Loucy (cell line): ENCODE measurements around the gene SLC43A2.
A peak's percentile ranks its signal among the peaks of the same experiment; 100 is the strongest.

Source experiments
- H2AFZ ChIP-seq: fragments of 200-600 bp; sonication (generic); 2 replicates; pipeline ENCODE4 v1.6.0; 2016; ENCODE audit warnings: antibody characterized with exemption, mild to moderate bottlenecking, low read length, moderate library complexity
- H3F3A ChIP-seq: fragments of 200-600 bp; 2 replicates; pipeline ENCODE4 v1.6.0; 2016; ENCODE audit warnings: antibody characterized with exemption, low read depth, mild to moderate bottlenecking
- H3K27me3 ChIP-seq: fragments of 200-600 bp; sonication (generic); 2 replicates; pipeline ENCODE4 v1.6.1; 2014; ENCODE audit warnings: low read length, mild to moderate bottlenecking; ENCODE audit not compliant: insufficient read depth, poor library complexity, severe bottlenecking
- H3K36me3 ChIP-seq: fragments of 200-600 bp; sonication (generic); 2 replicates; pipeline ENCODE4 v1.6.1; 2016; ENCODE audit warnings: low read length; ENCODE audit not compliant: insufficient read depth
- H3K4me1 ChIP-seq: fragments of 200-600 bp; sonication (generic); 2 replicates; pipeline ENCODE4 v1.5.1; 2014; ENCODE audit warnings: low read length, mild to moderate bottlenecking; ENCODE audit not compliant: insufficient read depth, poor library complexity, severe bottlenecking
- H3K4me2 ChIP-seq: fragments of 200-600 bp; sonication (generic); 2 replicates; pipeline ENCODE4 v1.6.0; 2014; ENCODE audit warnings: antibody characterized with exemption, low read length, low read depth, mild to moderate bottlenecking; ENCODE audit not compliant: poor library complexity, severe bottlenecking
- H3K4me3 ChIP-seq: fragments of 200-600 bp; sonication (generic); 2 replicates; pipeline ENCODE4 v1.5.1; 2014; ENCODE audit warnings: low read length, mild to moderate bottlenecking, mixed read lengths; ENCODE audit not compliant: poor library complexity, severe bottlenecking
- H3K79me2 ChIP-seq: fragments of 200-600 bp; sonication (generic); 2 replicates; pipeline ENCODE4 v1.6.1; 2014; ENCODE audit warnings: low read length; ENCODE audit not compliant: insufficient read depth
- H3K9ac ChIP-seq: fragments of 200-600 bp; sonication (generic); 2 replicates; pipeline ENCODE4 v1.6.0; 2014; ENCODE audit warnings: mild to moderate bottlenecking, low read depth, low read length, moderate library complexity; ENCODE audit not compliant: poor library complexity, severe bottlenecking
- H3K9me2 ChIP-seq: fragments of 200-600 bp; sonication (generic); replicated peaks from 2 replicates; pipeline ENCODE4 v1.6.1; 2016; ENCODE audit warnings: low read depth, low read length, mixed read lengths
- H3K9me3 ChIP-seq: fragments of 200-600 bp; sonication (generic); 2 replicates; pipeline ENCODE4 v1.6.1; 2014; ENCODE audit warnings: mild to moderate bottlenecking, antibody characterized with exemption, low read length, low read depth; ENCODE audit not compliant: insufficient read depth
- H4K20me1 ChIP-seq: fragments of 200-600 bp; sonication (generic); 2 replicates; pipeline ENCODE4 v1.6.0; 2014; ENCODE audit warnings: antibody characterized with exemption, low read length, mild to moderate bottlenecking; ENCODE audit not compliant: insufficient read depth, poor library complexity, severe bottlenecking
- EZH2phosphoT487 ChIP-seq: fragments of 200-600 bp; IDR thresholded peaks from 2 replicates; pipeline ENCODE4 v1.6.1; 2018; ENCODE audit warnings: antibody characterized with exemption, mild to moderate bottlenecking, moderate library complexity, borderline replicate concordance
- TF ChIP-seq, protein P1 (sequence below): fragments of 200-600 bp; sonication (generic); conservative IDR thresholded peaks from 2 replicates; pipeline ENCODE4 v1.5.1; 2014; ENCODE audit warnings: mild to moderate bottlenecking, antibody characterized with exemption, low read length

The SLC43A2 gene

DNA sequence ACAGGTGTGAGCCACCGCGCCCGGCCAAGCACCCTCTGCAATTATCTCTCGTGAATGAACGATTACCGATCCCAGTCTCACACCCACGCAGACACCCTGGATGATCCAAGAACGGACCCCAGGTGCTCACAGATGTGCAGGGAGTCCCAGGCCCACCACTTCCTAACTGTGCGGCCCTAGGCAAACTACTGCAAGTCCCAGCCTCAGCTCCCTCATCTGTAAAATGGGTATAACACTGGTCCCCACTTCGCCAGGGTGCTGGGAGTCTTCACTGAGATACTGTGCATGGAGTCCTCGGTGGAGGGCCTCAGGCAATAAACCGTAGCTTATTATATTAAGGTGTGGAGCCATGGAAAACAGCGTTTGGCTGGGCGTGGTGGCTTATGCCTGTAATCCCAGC, 44.5 kb downstream of the SLC43A2 start:
- peaks cover 6% of the 10 kb centered on the region for H3K4me1 ChIP-seq
- H3K9me3 ChIP-seq = no peaks in the 10 kb centered on the region
- no peak for TF ChIP-seq EZH2phosphoT487
- TF ChIP-seq, protein P1, sequence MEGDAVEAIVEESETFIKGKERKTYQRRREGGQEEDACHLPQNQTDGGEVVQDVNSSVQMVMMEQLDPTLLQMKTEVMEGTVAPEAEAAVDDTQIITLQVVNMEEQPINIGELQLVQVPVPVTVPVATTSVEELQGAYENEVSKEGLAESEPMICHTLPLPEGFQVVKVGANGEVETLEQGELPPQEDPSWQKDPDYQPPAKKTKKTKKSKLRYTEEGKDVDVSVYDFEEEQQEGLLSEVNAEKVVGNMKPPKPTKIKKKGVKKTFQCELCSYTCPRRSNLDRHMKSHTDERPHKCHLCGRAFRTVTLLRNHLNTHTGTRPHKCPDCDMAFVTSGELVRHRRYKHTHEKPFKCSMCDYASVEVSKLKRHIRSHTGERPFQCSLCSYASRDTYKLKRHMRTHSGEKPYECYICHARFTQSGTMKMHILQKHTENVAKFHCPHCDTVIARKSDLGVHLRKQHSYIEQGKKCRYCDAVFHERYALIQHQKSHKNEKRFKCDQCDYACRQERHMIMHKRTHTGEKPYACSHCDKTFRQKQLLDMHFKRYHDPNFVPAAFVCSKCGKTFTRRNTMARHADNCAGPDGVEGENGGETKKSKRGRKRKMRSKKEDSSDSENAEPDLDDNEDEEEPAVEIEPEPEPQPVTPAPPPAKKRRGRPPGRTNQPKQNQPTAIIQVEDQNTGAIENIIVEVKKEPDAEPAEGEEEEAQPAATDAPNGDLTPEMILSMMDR = no peak
- no peaks in the 10 kb centered on the region for H3K27me3 ChIP-seq
- no peak overlapping the region for H3K4me3 ChIP-seq
- peak overlapping the region; percentile 31 for H3K9ac ChIP-seq
- no peaks in the 10 kb centered on the region for H3K79me2 ChIP-seq
- H3F3A ChIP-seq = no peaks in the 10 kb centered on the region
- peaks cover 5% of the 10 kb centered on the region; the same call in 1 of the 2 replicates for H3K36me3 ChIP-seq
- peak overlapping the region; percentile 17 for H3K4me2 ChIP-seq
- H4K20me1 ChIP-seq = no peaks in the 10 kb centered on the region
- no peak overlapping the region for H2AFZ ChIP-seq
- H3K9me2 ChIP-seq = no peaks in the 10 kb centered on the region

DNA sequence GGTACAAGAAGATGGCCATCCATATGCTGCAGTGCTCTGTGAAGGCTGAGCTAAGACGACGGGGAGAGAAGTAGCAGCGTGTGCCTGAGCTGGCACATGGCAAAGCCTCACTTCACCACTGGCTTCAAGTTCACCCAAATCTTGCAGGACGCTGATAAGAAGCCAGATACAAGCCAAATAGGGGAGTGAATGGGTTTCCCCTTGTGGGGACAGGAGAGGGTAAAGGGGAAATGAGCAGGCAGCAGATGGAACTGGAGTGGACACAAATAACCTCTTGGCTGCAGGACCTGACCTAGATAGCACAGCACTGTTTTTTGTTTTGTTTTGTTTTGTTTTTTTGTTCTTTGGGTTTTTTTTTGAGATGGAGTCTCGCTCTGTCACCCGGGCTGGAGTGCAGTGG, 45.1 kb downstream of the SLC43A2 start:
- Histone ChIP-seq H3K9me2 (no peaks in the 10 kb centered on the region), H3F3A (no peaks in the 10 kb centered on the region), H3K4me1 (peaks cover 6% of the 10 kb centered on the region), H2AFZ (no peak overlapping the region), H3K27me3 (no peaks in the 10 kb centered on the region), H3K79me2 (no peaks in the 10 kb centered on the region), H3K4me3 (no peak overlapping the region), H3K4me2 (peak overlapping the region; percentile 17), H3K9me3 (no peaks in the 10 kb centered on the region), H4K20me1 (no peaks in the 10 kb centered on the region), H3K36me3 (peaks cover 5% of the 10 kb centered on the region; the same call in 1 of the 2 replicates), H3K9ac (peak overlapping the region; percentile 31)
- TF ChIP-seq, protein P1 = no peak
- no peak for TF ChIP-seq EZH2phosphoT487

DNA sequence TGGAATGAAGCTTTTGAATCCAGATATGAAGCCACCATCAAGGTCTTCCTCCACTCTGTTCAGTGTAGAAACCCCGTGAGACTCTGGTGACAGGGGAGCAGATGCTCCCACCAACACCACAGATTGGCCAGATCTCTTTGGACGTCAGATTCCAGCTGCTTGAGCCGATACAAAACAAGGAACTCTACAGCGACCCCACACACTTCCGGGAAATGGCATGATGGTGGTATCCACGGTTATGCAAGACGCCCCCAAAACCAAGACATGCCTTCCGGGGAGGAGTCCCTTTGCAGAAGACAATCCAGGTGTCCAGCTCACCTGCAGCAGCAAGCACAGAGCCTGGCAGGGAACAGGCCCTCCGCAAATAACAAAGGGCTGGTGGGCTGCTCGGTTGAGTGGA, 46.3 kb downstream of the SLC43A2 start:
- H3K36me3 ChIP-seq = peaks cover 5% of the 10 kb centered on the region; the same call in 1 of the 2 replicates
- H3K4me2 ChIP-seq = no peak overlapping the region
- H3K4me3 ChIP-seq = no peak overlapping the region

More for the DNA sequence above, 46.3 kb downstream of the SLC43A2 start:
- Histone ChIP-seq H3K9me3 (no peaks in the 10 kb centered on the region), H3K9ac (no peak overlapping the region), H2AFZ (no peak overlapping the region), H3F3A (no peaks in the 10 kb centered on the region), H3K79me2 (no peaks in the 10 kb centered on the region), H3K9me2 (no peaks in the 10 kb centered on the region), H3K4me1 (peaks cover 8% of the 10 kb centered on the region), H3K27me3 (no peaks in the 10 kb centered on the region), H4K20me1 (no peaks in the 10 kb centered on the region)
- TF ChIP-seq, protein P1 = no peak
- no peak for TF ChIP-seq EZH2phosphoT487
